Measurements from ENCODE around the gene CCDC60.
A peak's percentile ranks its signal among the peaks of the same experiment; 100 is the strongest.

CCDC60 gene

DNA sequence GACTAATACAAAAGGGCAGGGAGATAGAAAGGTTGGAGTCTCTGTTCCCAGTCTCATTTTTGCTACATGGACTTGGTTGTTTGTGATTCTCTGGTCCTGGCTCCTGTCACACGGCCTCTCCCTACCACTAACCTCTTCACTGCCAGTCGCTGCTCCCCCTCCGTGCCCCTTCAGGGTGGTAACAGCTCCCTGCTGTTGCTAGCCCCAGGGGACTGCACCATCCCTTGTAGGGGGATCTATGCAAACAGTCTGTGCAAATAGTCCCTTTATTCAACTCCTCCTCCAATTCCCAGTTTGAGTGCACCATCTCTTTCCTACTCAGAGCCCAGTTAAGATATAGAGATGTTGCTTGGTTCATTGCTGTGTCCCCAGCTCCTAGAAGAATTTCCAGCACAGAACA lies 51.1 kb downstream of the CCDC60 start:
- no peak for DNase-seq

DNA sequence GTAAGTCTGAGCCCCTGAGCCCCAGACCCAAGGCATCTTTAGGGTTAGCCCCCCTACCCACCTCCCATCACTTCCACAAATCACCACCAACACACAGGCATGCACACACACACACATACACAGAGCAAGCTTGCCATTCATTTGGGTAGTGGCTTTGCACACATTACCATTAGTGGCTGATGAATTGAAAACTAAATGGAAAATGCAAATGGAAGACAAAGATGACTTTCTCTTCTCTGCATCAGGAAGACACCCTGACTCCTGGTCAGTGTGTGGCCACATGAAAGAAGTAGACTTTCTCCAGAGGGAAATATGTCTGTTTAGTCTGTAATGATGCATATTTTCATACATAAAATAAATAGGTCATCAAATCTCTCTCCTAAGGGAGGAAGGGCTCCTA lies 55.2 kb downstream of the CCDC60 start:
- no peak for DNase-seq

DNA sequence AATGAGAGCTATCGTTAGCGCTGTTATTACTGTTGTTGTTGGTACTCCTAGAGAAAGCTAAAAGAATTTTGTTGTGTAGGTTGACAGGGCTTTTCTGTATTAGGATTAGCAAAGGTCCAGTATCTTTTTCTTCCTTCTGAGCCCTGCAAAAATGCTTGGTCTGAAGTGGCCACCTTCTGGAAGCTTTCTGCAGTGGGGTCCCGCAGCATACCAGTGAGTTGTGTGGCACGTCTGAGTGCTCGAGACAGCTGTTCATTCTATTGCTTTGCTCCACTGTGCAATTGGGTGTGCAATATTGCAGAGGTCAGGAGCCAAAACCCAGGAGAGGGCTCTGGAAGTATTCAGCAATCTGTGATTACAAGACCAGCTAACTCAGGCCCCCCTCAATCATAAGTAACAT lies 57.1 kb downstream of the CCDC60 start:
- DNase-seq: no peak

DNA sequence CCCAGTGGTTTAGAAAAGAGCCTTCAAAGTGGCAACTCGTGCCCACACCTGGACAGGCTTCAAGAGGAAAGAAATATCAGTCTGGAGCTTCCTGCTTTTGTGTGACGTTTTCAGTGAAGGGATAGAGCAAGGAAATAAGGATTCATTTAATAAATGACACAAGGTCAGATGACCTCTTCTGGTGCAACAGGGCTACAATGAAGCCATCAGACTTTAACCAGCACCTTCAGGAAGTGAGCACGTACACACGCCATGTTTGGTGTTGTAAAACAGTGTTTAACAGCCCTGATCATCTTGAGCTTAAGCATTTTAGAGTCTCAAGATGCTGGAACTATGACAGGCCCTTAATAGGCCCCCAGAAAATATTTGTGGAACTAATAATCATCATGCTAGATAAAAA lies 59.1 kb downstream of the CCDC60 start:
- no peak for DNase-seq

DNA sequence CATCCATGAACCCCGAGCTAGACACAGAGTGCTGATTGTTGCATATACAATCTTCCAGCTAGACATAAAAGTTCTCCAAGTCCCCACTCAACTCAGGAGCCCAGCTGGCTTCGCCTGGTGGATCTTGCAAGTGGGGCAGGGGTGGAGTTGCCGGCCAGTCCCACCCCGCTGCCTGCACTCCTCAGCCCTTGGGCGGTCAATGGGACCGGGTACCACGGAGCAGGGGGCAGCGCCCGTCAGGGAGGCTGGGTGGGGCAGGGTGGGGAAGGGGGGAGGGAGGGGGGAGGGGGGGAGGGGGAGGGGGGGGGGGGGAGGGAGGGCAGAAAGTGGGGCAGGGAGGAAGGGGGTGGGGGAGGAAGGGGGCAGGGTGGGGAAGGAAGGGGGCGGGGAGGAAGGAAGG lies 63.0 kb downstream of the CCDC60 start:
- DNase-seq: no peak

DNA sequence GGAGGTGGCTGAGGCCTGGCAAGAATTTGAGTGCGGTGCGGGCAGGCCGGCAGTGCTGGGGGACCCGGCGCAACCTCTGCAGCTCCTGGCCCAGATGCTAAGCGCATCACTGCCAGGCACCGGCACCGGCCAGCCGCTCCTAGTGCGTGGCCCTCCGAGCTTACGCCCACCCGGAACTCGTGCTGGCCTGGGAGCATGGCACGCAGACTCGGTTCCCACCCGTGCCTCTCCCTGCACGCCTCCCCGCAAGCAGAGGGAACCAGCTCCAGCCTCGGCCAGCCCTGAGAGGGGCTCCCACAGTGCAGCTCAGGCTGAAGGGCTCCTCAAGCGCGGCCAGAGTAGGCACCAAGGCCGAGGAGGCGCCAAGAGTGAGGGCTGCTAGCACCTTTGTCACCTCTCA lies 63.7 kb downstream of the CCDC60 start:
- no peak for DNase-seq

DNA sequence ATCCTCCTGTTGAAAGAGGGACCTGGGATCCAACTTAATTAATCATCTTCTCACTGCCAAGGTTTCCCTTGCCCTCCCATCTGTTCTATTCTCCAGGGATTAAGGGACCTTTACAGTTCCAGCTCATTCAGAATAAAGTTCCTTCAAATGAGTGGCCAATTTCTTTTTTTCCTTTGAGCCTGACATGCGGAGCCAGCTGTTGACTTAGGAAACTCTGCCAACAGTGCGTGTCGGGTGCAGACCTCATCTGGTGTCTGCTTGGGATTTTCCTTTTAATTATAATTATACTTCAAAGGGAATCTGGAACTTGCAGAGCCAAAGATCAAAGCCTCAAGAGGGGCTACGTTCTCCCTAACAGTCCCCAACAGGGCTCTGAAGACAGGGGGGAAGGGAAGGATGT lies 64.8 kb downstream of the CCDC60 start:
- DNase-seq: no peak

DNA sequence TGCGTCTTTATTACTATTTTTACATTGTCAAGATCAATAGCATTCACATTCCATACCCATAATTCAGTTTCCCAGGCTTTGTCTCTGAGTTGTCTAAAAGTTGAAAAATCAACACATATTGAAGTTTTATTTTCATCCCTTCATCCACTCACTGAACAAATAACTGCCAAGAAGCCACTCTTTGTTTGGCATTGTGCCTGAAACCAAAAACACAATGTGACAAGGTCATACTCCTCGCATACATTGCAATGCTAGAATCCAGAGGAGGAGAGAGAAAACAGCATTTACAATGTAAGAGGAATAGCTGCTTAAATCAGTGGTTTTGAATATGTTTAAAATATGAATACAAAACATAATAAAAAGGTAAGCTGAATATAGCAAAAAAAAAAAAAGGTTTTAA lies 71.8 kb downstream of the CCDC60 start:
- DNase-seq: no peak

DNA sequence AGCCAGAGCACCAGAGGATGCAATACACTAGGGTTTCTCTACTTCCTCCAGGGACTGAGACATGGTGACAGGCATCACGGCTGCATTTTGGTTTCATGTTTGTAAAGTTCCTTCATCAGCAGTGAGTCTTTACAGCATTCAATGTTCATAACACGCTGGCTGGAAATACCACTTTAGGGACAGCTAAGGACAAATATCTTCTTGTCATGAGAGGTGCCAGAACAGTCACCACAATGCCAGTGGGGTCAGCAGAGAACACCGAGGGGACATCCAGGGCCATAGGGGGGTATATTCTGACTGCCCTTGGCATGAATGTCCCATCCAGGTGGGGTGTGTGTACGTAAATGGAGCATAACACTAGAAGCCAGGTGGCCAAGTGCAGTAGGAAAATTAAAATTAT lies 72.3 kb downstream of the CCDC60 start:
- DNase-seq: no peak

DNA sequence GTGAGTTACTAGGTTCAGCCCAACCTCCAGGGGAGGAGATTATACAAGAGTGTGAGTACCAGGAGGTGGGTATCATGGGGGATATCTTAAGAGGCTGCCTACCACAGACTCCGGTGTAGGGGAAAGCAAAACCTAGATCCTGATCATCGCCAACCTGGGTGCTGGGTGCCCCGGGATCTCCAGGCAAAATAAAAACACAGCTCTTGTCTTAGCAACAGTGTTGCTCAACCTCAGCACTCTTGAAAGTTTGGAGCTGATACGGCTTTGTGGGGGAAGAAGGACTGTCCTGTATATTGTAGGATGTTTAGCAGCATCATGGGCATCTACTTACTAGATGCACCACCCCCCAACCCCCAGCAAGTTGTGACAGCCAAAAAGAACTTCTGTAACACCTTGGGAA lies 74.5 kb downstream of the CCDC60 start:
- no peak for DNase-seq

DNA sequence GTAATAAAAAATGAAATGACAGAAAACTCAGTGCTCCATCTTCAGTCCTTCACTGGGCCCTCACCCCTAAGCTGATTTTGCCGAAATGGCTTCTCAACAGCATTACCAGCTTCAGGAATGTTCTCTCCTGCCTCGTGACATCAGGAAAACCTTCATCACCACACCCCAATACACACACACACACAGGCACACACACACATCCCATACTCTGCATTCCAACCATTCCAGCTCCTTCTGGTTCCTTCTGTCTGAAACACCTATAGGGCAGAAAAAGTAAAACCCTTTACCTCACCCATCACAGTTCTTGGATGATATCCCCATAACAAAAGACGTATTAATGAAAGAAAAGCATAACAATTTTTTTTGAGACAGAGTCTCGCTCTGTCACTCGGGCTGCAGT lies 75.9 kb downstream of the CCDC60 start:
- no peak for DNase-seq

DNA sequence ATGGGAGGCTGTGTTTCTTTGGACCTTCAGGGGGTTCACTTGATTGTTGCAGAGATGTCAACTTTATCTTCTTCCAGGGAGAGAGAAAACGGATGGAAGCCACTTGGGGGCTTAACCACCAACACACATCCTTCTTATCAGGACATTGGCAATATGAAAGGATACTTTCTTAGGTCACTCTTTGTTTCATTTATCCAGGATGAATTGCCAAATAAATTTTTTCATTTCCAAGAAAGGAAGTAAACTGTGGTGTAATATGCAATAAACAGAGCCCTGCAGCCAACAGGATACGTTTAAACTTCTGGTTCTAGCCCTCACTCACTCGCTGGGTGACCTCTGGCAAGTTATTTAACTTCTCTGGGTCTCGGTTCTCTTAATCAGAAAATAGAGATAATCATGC lies 77.8 kb downstream of the CCDC60 start:
- no peak for DNase-seq

DNA sequence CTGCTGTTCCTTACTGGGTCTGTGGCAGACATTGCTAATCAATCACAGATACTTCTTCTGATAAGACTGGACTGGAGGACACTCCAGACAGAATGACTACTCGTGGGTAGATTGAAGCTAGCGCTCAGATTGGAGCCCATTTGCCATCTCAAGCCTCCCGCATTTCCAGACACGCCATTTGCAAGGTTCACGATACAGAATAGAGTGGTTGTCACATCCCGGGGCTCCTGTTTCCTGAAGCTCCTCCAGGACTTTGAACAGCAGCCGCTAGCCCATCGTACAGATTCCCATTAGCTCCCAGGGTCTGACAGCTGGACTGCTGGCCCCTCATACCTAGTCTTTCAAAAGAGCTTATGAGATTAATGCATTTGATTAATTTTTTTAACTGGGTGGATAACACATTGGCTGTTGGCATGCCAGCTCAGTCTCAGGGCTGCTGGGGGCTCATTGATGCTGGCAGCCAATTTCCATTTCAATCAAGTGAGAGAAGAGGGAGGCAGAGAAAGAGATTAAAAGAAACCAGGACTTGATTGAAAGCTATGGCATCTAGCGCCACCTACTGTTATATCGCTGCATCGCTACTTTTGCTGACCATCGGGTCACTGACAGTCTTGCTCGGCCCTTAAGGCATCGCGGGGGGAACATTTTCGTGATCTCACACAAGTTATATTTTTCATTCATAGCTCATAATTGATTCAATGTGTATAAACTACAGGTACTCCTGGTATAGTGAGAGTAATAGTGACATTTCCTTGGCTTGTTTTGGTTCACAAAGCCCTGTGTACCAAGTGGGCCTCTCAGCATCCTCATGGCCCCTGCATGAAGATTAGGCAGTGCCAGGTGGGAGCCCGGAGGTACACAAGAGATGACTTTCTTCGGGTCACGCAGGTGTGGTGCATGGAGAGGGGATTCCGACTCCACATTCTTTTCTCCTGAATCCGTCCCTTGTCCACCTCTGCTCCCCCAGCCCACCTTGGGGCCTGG lies 78.6 kb downstream of the CCDC60 start:
- peak; percentile 75 for DNase-seq

DNA sequence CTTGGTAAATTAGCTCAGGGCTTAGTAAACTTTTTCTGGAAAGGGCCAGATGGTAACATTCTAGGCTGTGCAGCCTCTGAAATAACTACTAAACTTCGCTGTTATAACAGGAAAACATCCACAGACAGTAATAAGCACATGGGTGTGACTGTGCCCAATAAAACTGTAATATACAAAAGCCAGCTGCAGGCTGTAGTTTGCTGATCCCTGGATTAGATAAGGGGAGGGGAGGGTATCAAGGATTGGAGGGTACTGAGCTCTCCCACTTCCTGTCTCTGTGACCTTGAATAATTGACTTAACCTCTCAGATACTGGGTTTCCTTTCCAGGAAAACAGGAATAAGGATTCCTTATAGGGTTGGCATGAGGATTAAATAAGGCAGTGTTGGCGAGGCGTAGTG lies 81.2 kb downstream of the CCDC60 start:
- peak; percentile 58 for DNase-seq

DNA sequence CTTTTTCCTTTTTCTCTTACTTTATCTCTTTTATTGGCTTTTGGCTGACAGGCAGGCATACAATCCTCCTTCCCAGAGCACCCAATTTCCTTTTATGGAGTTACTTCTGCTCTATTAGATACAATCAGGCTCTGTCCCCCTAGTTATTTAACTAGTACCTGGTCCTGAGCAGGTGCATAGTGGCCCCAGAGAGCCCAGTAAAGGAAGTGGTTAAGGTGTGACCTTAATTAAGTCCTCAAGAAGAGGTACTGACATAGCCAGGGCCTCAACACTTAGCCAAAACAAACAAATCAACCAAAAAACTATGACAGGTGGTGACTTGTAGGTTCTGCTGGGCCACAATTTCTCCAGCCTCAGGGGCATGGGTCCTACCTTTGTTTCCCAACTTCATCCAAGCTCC lies 82.9 kb downstream of the CCDC60 start:
- peak; percentile 69 for DNase-seq

DNA sequence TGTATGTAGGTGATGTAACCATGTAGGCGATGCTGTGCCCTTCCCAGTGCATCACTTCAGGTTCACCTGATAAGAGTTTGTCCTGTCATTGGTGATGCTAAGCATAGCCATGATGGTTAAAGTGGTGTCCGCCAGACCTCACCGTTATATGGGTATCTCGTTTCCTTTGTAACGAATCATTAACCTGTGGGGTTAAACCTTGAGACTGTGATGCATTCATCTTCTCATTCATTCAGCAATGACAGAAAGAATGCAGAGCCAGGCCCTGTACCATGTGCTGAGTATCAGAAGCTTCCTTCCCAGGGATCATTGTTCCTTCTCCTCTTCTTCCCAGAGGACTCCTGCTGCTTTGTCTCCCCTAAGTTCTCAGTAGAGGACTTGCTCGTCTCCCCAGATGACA lies 84.9 kb downstream of the CCDC60 start:
- no peak for DNase-seq

DNA sequence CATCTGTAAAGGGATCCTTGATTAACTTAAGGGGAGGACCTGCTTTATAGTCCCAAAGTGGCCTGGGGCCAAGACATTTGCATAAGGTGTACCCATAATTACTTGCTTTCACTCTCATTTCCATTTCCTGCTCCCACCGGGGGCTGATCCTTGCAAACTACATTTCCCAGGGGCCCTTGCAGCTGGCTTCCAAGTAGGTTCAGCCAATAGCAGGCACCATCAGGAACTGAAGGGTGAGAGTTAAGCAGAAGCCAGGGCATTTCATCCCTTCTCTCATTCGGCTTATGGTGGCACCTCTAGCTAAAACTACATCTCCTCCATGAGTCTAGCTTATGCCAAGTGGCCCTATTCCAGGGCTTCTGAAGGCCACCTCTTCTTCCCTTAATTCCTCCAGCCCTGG lies 88.8 kb downstream of the CCDC60 start:
- DNase-seq: peak; percentile 13

DNA sequence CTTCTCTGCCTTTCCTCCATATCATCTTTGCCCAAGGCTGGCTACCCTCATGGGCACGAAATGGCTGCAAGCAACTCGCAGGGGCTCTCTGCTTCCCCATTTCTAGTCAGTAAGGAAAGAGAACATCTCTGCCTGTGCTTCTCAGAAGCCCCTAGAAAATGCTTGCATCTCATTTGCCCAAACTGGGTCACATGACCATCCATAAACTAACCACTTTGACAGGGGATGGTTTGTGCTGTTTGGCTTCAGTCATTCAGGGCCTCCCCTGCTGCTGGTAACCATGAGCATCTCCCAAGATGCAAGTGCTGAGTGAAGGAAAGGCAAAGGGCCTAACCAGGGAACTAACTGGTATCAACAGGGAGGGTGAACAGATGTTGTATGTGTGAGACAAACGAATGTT lies 91.1 kb downstream of the CCDC60 start:
- no peak for DNase-seq

DNA sequence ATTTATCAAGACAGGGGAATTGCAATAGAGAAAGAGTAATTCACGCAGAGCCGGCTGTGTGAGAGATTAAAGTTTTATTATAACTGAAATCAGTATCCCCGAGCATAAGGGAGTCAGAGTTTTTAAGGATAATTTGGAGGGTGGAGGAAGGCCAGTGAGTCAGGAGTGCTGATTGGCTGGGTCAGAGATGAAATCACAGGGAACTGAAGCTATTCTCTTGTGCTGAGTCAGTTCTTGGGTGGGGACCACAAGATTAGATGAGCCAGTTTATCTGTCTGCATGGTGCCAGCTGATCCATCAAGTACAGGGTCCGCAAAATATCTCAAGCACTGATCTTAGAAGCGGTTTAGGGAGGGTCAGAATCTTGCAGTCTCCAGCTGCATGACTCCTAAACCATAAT lies 96.6 kb downstream of the CCDC60 start:
- no peak for DNase-seq

DNA sequence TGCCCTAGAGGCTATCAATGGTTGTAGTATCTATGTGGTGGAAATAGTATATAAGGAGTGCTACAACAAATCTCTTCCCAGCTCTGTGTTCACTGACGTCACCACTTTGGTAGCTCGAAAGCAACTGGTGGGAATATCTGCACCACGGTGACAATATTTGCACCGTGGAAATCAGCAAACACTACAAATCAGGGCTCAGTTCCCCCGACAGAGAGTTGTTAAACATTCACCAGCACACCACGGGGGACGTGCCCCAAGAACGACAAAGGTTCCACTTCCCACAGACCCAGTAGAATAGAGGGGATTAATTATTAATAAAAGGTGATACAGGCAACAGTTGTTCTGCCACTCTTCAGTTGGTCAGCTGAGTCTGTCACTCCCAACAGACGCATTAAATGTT lies 98.4 kb downstream of the CCDC60 start:
- DNase-seq: peak; percentile 67

DNA sequence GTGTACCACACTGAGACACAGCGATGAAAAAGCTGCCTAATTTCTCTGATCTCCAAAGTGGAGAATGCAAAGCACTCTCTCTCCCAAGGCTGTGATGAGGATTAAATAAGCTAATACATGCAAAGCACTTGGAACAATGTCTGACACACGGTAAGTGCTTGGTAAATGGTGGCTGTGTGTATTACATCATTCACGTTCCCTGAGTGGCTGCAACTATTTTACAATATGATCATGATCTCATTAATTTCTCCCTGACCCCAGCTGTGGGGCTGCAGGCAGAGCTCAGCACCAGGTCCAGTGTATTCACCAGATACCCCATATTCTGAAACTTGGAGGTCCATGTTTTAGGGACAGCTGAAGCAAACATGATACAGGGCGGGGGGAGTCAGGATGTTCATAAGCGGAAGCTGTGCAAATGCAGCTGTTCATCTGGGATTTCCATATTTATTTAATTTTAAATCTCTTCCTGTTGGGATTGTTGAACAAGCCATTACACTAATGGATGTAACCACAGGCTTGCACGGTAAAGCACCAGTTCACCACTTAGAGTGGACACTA lies 106.4 kb downstream of the CCDC60 start:
- DNase-seq: peak; percentile 89

DNA sequence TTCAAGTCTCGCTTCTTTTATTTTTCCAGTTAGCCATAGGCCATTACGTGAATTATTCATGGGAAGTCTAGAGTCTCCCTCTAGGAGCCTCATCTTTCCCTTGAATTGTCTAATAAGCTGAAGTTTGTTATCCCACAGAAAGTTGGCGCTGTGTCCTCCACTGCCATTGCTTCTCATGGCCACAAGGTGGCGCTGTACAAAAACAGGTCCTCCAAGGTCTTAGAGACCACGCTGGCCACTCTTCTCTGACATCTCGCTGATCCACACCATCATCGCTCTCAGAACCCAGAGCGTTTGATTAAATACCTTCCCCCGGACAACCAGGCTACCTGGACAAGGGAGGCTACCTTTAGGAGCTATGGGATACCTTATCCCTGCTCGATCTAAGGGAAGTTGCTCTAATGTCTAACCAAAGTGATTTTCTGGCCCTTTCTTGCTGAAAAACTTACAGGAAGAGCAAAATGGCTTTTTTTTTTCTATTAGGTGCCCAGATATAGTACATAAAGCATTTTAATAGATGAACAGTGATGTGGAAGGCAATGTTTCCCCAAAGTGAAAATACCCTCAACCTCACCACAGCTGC lies 110.0 kb downstream of the CCDC60 start:
- peak; percentile 16 for DNase-seq

DNA sequence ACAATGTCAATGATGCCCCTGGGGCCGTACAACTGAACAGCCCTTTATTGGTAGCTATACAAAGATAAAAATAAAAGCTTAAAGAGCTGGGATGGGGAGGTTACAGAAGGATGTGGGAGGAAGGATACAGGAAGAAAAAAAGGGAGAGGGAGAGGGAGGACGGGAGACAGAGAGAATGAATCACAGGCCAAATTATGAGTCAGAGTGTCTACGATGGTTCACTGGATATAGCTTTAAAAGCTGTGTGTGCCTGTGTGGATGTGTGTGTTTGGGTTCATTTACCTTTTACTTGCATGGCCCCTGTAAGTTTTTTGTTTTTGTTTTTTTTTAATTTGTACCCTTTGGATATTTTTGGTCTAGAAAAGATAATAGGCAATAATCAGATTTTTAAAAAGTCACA lies 111.9 kb downstream of the CCDC60 start:
- no peak for DNase-seq

DNA sequence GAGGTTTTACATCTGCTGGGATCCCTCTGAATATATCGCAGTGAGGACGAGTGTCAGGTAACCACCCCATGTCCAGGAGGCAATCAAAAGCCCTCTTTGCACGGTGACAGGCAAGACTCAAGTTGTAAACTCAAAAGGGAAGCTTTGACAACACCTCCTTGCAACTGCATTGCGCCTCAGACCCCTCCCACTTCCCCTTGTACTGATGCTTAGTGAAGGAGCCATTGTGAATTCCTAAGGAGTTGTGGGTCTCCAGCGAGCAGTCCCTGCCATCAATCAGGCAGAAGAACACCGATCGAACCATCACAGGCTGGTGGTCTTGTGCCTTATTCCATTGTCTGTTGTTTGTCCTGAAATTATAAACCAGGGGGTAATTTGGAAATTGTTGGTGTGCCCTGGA lies 112.6 kb downstream of the CCDC60 start:
- DNase-seq: no peak
